ENCODE data around the gene ADGRV1.
"Not testable (repeated sequence)": the region's sequence is repeated elsewhere in the genome, so short reads cannot be mapped to it uniquely, and the experiment has no call there.

Gene ADGRV1

DNA sequence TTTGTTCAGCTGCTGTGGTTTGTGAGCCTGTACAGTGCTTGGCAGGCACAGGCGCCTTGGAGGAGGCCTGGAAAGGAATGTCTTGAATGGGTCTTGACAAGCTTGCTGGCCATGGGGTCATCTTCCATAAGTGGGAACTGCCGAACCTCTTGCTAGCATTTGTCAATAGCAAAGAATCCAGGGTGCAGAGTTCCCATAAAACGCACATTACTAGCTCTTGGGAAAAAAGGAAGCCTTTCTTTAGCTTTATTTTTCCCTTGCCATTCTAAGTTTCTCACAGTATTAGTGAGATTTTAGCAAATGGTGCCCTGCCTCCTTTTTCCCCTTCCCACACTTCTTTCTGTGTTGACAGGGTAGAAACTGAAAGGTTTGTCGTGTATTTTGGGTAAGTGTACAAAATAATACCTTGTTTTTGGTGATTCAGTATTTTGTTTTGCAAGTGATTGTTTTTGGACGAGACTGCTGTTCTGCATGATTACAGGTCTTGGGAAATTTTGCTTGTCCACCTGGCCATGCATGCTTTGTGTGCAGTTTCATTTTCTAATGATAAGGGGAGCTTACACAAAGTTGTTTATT is 82.0 kb downstream of the ADGRV1 start:
- Mint-ChIP-seq H3K4me1 (ENCODE audit: low read depth) (no peaks in the 10 kb centered on the region), H3K27ac (no peak overlapping the region), H3K4me3 (no peak overlapping the region), H3K27me3 (peaks cover 5% of the 10 kb centered on the region), H3K36me3 (no peaks in the 10 kb centered on the region), H3K9me3 (ENCODE audit: low read depth) (no peaks in the 10 kb centered on the region)

DNA sequence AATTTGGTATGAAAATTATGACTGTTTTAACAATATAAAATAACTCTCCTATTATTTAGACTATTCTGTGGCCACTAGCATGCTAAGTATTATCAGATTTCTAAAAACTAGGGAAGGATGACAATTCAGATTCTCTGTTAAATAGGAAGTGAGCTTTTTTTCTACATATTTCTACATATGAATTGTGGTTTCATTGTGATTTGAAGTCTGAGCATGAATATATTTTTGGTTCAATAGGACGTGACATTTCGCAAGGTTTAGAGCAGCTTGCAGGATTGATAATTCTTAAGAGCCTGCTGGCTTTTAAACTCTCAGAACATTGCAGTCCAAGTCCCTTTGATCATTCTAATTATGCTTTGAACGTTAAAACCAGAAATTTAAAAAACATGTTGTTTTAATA is 82.9 kb downstream of the ADGRV1 start:
- H3K27me3 Mint-ChIP-seq: peaks cover 3% of the 10 kb centered on the region
- no peaks in the 10 kb centered on the region for H3K9me3 Mint-ChIP-seq (ENCODE audit: low read depth)
- H3K27ac Mint-ChIP-seq: no peak overlapping the region
- H3K36me3 Mint-ChIP-seq: no peaks in the 10 kb centered on the region
- no peak overlapping the region for H3K4me3 Mint-ChIP-seq
- no peaks in the 10 kb centered on the region for H3K4me1 Mint-ChIP-seq (ENCODE audit: low read depth)

DNA sequence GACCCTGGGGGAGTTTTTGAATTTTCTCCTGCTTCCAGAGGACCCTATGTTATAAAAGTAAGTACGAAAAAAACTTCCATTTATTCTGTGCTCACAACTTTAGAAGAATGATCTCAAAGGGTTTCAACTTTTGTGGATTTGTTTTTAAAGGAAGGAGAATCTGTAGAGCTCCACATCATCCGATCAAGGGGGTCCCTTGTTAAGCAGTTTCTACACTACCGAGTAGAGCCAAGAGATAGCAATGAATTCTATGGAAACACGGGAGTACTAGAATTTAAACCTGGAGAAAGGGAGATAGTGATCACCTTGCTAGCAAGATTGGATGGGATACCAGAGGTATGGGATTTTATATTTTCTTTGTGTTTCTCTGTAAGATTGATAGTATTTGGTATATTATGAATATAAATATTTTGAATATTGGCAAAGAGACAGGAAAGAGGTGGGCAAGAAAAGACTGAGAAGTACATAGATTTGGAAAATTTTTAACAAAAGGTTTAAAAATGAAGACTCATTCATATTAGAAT is 84.2 kb downstream of the ADGRV1 start:
- H3K4me1 Mint-ChIP-seq (ENCODE audit: low read depth): no peaks in the 10 kb centered on the region
- H3K36me3 Mint-ChIP-seq: no peaks in the 10 kb centered on the region
- H3K27ac Mint-ChIP-seq: no peak overlapping the region
- H3K4me3 Mint-ChIP-seq: no peak overlapping the region
- peaks cover 3% of the 10 kb centered on the region for H3K27me3 Mint-ChIP-seq
- H3K9me3 Mint-ChIP-seq (ENCODE audit: low read depth): no peaks in the 10 kb centered on the region

DNA sequence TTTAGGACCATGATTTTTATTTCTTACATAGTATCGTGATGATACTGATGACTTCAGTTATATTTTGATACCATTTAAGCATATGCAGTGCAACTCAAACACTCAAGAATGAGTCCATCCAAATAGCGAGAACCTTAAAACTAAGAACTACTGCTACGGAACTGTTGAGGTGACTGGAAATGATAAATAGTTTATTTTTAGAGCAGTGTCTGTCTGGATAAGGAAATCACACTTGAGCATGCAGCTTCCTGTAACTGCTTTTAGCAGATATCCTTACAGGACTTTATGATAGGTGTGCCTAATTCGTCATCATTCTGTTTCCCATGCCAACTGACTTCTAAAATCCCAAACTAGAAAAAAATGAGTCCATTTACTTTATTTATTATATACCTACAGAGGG is 85.5 kb downstream of the ADGRV1 start:
- Mint-ChIP-seq H3K27me3 (peaks cover 3% of the 10 kb centered on the region), H3K4me1 (ENCODE audit: low read depth) (no peaks in the 10 kb centered on the region), H3K9me3 (ENCODE audit: low read depth) (no peaks in the 10 kb centered on the region), H3K4me3 (no peak overlapping the region), H3K27ac (no peak overlapping the region), H3K36me3 (no peaks in the 10 kb centered on the region)

DNA sequence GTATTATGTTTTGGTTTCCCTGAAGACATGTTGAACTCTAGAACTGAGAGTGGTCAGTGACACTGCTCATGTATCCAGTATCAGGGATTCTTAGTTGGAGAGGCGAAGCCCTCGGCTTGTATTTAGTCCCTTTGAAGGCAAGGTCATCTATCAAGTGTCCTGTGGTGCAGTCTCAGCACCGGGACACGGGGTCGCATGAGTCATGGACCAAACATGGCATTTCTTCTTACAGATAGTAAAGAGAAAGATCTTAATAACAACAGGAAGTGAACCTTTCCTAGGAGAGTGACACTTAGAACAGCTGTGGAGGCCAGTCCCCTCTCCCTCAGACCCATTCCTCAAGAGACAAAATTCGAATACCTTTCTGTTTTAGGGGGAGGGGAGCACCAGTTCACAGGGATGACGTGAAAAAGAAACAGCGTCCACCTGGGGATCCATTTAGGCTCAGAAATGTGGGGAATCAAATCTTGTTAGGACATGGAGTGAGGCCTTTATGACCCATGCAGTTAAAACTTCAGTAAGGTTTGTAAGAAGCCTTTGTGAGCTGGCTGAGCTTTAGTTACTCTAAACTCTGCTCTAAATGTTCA is 86.5 kb downstream of the ADGRV1 start:
- peaks cover 3% of the 10 kb centered on the region for H3K27me3 Mint-ChIP-seq
- H3K4me3 Mint-ChIP-seq: no peak overlapping the region
- no peaks in the 10 kb centered on the region for H3K4me1 Mint-ChIP-seq (ENCODE audit: low read depth)
- H3K27ac Mint-ChIP-seq: no peak overlapping the region
- H3K9me3 Mint-ChIP-seq (ENCODE audit: low read depth): no peaks in the 10 kb centered on the region
- H3K36me3 Mint-ChIP-seq: no peaks in the 10 kb centered on the region

DNA sequence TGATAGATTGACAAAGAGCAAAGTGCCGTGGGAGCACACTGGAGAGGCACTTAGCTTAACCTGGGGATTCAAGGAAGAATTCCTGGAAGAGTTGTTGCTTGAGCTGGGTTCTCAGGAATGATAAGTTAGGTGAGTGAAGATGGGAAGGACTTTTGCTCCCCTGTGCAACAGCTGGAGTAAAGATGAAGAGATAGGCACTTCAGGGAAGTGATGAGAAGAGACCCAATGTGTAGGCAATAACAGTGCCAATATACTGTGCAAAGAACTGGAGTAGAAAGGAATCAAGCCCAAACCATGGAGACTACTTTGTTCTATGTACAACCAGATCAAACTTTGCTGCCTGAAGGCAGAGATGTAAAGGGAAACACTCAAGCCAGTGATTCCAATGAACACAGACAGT is 92.2 kb downstream of the ADGRV1 start:
- no peaks in the 10 kb centered on the region for H3K36me3 Mint-ChIP-seq
- no peaks in the 10 kb centered on the region for H3K4me1 Mint-ChIP-seq (ENCODE audit: low read depth)
- H3K27ac Mint-ChIP-seq: no peak overlapping the region
- H3K27me3 Mint-ChIP-seq: no peaks in the 10 kb centered on the region
- H3K4me3 Mint-ChIP-seq: no peak overlapping the region
- no peaks in the 10 kb centered on the region for H3K9me3 Mint-ChIP-seq (ENCODE audit: low read depth)

DNA sequence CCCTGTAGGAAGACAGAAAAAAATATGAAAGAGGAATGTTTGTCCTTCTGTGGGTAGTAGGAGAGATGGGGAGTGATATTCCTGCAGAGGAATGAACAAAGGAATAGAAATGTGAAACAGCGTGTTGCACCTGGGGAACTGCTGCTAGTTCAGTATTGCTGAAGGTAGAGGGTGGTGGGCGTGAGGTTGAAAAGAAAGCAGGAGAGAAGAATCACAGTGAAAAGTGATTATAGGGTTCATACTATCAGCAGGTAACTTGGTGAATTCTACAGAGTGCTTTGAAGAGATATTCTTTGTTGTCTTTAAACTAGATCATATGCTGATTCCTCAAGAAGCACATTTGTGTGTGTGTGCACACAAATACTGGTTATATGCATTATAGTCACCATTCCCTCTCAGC is 95.6 kb downstream of the ADGRV1 start:
- H3K36me3 Mint-ChIP-seq: no peaks in the 10 kb centered on the region
- H3K9me3 Mint-ChIP-seq (ENCODE audit: low read depth): no peaks in the 10 kb centered on the region
- H3K27ac Mint-ChIP-seq: no peak overlapping the region
- no peak overlapping the region for H3K4me3 Mint-ChIP-seq
- H3K4me1 Mint-ChIP-seq (ENCODE audit: low read depth): no peaks in the 10 kb centered on the region
- no peaks in the 10 kb centered on the region for H3K27me3 Mint-ChIP-seq

DNA sequence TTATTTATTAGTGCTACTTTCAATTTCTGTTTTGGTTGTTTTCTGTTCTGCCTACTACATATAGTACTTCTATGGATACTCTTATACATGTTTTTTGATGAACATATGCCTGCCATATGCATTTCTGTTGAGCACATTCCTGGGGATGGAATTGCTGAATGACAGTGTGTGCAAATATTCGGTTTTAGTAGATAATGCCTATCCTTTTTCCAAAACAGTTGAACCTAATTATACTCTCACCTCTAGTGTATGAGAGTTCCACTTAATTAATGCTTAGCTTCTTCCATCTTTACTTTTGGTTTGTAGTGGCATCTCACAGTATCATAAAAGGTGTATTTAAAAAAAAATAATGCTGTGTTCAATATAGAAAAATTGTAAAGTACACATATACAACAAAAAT is 96.8 kb downstream of the ADGRV1 start:
- H3K4me1 Mint-ChIP-seq (ENCODE audit: low read depth): no peaks in the 10 kb centered on the region
- H3K36me3 Mint-ChIP-seq: no peaks in the 10 kb centered on the region
- H3K4me3 Mint-ChIP-seq: no peak overlapping the region
- no peaks in the 10 kb centered on the region for H3K27me3 Mint-ChIP-seq
- no peaks in the 10 kb centered on the region for H3K9me3 Mint-ChIP-seq (ENCODE audit: low read depth)
- no peak overlapping the region for H3K27ac Mint-ChIP-seq

DNA sequence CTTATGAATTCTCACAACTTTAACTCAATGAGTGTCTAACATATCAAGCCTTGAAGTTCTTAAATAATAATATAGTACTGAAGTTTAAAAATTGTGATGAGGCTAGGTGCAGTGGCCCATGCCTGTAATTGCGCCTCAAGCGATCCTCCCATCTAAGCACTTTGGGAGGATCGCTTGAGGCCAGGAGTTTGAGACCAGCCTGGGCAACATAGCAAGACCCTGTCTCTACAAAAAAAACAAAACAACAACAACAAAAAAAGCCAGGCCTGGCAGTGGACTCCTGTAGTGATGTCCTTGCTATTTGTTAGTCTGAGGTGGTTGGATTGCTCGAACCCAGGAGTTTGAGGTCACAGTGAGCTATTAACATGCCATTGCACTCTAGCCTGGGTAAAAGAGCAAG is 98.4 kb downstream of the ADGRV1 start:
- no peak overlapping the region for H3K4me3 Mint-ChIP-seq
- H3K4me1 Mint-ChIP-seq (ENCODE audit: low read depth): no peaks in the 10 kb centered on the region
- H3K27ac Mint-ChIP-seq: no peak overlapping the region
- H3K36me3 Mint-ChIP-seq: no peaks in the 10 kb centered on the region
- H3K27me3 Mint-ChIP-seq: no peaks in the 10 kb centered on the region
- no peaks in the 10 kb centered on the region for H3K9me3 Mint-ChIP-seq (ENCODE audit: low read depth)

DNA sequence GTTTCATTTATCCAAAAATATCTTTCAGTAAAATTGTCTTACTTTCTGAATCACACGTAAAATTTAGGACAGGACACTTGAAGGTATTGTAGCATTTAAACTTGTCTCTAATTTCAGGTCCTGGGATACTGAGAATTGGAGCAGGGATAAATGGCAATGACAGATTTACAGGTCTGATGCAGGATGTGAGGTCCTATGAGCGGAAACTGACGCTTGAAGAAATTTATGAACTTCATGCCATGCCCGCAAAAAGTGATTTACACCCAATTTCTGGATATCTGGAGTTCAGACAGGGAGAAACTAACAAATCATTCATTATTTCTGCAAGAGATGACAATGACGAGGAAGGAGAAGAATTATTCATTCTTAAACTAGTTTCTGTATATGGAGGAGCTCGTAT is 99.2 kb downstream of the ADGRV1 start:
- Mint-ChIP-seq H3K9me3 (ENCODE audit: low read depth) (no peaks in the 10 kb centered on the region), H3K27me3 (no peaks in the 10 kb centered on the region), H3K4me3 (no peak overlapping the region), H3K36me3 (no peaks in the 10 kb centered on the region), H3K27ac (no peak overlapping the region), H3K4me1 (ENCODE audit: low read depth) (no peaks in the 10 kb centered on the region)

DNA sequence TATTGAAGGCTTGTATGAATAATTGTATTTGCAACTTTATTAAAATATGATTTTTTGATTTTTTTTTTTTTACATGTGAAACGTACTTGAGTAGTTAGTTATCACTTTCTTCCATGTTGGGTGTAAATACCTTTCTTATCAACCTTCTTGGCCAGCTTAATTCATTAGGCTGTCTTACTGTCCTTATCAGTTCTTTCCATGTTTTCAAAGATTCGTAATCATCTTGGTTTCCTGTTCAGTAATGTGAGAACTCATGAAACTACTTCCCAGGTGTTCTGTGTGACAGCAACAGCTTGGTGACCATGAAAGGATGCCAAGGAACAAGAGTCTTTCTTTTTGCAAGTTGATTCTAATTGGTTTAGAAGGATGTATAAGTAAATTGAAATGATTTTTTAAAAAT is 100.0 kb downstream of the ADGRV1 start:
- Mint-ChIP-seq H3K27ac (no peak overlapping the region), H3K4me3 (no peak overlapping the region), H3K9me3 (ENCODE audit: low read depth) (no peaks in the 10 kb centered on the region)

DNA sequence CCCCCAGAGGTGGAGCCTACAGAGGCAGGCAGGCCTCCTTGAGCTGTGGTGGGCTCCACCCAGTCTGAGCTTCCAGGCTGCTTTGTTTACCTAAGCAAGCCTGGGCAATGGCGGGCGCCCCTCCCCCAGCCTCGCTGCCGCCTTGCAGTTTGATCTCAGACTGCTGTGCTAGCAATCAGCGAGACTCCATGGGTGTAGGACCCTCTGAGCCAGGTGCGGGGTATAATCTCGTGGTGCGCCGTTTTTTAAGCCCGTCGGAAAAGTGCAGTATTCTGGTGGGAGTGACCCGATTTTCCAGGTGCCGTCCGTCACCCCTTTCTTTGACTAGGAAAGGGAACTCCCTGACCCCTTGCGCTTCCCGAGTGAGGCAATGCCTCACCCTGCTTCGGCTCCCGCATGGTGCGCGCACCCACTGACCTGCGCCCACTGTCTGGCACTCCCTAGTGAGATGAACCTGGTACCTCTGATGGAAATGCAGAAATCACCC is 109.5 kb downstream of the ADGRV1 start:
- H3K27ac Mint-ChIP-seq; H3K9me3 Mint-ChIP-seq (ENCODE audit: low read depth); H3K27me3 Mint-ChIP-seq; H3K36me3 Mint-ChIP-seq; H3K4me3 Mint-ChIP-seq; H3K4me1 Mint-ChIP-seq (ENCODE audit: low read depth): not testable (repeated sequence)

More for the DNA sequence above, 100.0 kb downstream of the ADGRV1 start:
- Mint-ChIP-seq H3K4me1 (ENCODE audit: low read depth) (no peaks in the 10 kb centered on the region), H3K36me3 (no peaks in the 10 kb centered on the region), H3K27me3 (no peaks in the 10 kb centered on the region)

DNA sequence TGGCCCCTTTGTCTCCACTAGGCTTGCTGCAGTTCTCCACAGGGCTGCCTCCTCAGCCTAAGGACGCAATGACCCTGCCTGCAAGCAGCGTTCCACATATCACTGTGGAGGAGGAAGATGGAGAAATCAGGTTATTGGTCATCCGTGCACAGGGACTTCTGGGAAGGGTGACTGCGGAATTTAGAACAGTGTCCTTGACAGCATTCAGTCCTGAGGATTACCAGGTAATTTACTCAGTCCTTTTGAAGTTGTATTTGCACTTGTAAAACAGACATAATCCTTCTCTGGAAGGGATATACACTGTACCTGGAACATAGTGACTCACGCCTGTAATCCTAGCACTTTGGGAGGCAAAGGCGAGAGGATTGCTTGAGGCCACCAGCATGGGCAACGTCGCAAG is 116.6 kb downstream of the ADGRV1 start:
- no peaks in the 10 kb centered on the region for H3K9me3 Mint-ChIP-seq (ENCODE audit: low read depth)
- H3K27me3 Mint-ChIP-seq: peaks cover 2% of the 10 kb centered on the region
- H3K4me1 Mint-ChIP-seq (ENCODE audit: low read depth): no peaks in the 10 kb centered on the region
- no peaks in the 10 kb centered on the region for H3K36me3 Mint-ChIP-seq
- H3K4me3 Mint-ChIP-seq: no peak overlapping the region
- H3K27ac Mint-ChIP-seq: no peak overlapping the region

DNA sequence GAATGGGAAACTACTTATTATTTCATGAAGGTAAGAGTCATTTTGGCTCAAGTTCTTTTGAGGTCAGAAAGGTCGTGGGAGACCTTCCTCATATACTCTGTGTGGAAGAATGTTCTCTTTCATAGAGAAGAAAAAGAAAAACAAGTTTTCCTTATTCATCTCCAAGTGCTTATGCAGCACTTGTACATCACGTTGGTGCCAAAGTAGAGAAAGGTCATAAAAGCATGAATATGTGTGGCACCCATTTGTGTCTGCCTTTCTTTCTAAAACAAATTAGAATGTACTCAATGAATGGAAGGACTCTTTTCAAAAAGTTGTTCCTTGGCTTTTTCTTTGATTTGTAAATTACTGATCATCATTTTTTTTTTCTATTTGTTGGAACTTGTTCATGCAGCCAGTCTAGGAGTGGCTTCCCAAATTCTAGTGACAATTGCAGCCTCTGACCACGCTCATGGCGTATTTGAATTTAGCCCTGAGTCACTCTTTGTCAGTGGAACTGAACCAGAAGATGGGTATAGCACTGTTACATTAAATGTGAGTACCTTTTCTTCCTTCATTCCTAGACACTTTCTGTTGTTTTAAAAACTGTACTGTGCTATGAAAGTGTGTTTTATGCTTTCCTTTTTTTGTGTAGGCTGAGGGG is 122.4 kb downstream of the ADGRV1 start:
- Mint-ChIP-seq H3K36me3 (no peaks in the 10 kb centered on the region), H3K4me1 (ENCODE audit: low read depth) (no peaks in the 10 kb centered on the region), H3K27ac (no peak overlapping the region), H3K4me3 (no peak overlapping the region), H3K27me3 (no peaks in the 10 kb centered on the region), H3K9me3 (ENCODE audit: low read depth) (no peaks in the 10 kb centered on the region)

DNA sequence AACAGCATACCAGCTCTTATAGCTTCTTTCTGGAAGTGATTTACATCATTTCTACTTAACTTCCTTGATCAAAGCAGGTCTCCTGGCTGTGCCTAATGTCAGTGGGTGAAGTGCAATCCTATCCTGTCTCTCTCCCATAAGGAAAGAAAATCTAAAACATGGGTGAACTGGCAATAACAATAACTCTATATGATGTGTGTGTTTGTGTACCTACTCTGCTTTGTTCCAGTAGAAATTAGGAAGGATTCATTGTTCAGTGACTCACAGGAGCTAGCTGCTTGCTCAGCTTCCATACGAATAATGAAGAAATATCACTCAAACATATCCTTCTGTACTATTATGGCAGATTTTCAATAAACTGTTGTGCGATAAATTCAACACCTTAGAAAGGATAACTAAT is 123.7 kb downstream of the ADGRV1 start:
- no peaks in the 10 kb centered on the region for H3K36me3 Mint-ChIP-seq
- H3K27me3 Mint-ChIP-seq: no peaks in the 10 kb centered on the region
- H3K4me3 Mint-ChIP-seq: no peak overlapping the region
- no peaks in the 10 kb centered on the region for H3K9me3 Mint-ChIP-seq (ENCODE audit: low read depth)
- H3K4me1 Mint-ChIP-seq (ENCODE audit: low read depth): no peaks in the 10 kb centered on the region
- no peak overlapping the region for H3K27ac Mint-ChIP-seq
